ENCODE measurements around the gene ADAMTSL1.

Gene ADAMTSL1

GRCh38 chr9:18575686-18576085 lies 101.7 kb downstream of the ADAMTSL1 start:
- TF ChIP-seq CTCF (conservative IDR thresholded peaks at IDR 0.05; ENCODE audit: low read depth, low read length), result no peak
- no peak for DNase-seq (ENCODE audit: low read depth)
- no peak overlapping the region for H3K4me3 ChIP-seq (ENCODE audit: low read depth, low read length)

GRCh38 chr9:18579536-18579935 lies 105.6 kb downstream of the ADAMTSL1 start:
- no peak overlapping the region for H3K4me3 ChIP-seq (ENCODE audit: low read depth, low read length)
- DNase-seq (ENCODE audit: low read depth), result no peak
- no peak for TF ChIP-seq CTCF (conservative IDR thresholded peaks at IDR 0.05; ENCODE audit: low read depth, low read length)

DNA sequence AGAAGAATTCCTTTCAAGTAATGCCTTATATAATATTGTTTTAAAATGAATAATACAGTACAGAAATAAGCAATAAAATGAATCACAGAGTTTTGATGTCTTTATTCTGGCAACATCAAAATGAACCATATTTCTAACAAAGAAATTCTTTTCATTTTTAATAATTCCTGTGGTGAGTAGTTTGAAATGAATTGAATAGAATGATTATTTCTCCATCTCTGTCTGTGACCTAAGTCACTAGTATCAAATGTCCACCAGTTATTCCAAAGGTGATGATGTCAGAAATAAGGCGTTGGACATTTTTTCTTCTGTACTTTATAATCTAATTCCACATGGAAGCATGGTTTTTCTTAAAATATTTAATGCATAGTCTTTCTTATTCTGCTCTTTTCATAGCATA lies 106.2 kb downstream of the ADAMTSL1 start:
- TF ChIP-seq CTCF (conservative IDR thresholded peaks at IDR 0.05; ENCODE audit: low read depth, low read length), result no peak
- H3K4me3 ChIP-seq (ENCODE audit: low read depth, low read length), result no peak overlapping the region
- no peak for DNase-seq (ENCODE audit: low read depth)

GRCh38 chr9:18585996-18586395 lies 112.0 kb downstream of the ADAMTSL1 start:
- no peak for TF ChIP-seq CTCF (conservative IDR thresholded peaks at IDR 0.05; ENCODE audit: low read depth, low read length)
- no peak for DNase-seq (ENCODE audit: low read depth)
- no peak overlapping the region for H3K4me3 ChIP-seq (ENCODE audit: low read depth, low read length)

DNA sequence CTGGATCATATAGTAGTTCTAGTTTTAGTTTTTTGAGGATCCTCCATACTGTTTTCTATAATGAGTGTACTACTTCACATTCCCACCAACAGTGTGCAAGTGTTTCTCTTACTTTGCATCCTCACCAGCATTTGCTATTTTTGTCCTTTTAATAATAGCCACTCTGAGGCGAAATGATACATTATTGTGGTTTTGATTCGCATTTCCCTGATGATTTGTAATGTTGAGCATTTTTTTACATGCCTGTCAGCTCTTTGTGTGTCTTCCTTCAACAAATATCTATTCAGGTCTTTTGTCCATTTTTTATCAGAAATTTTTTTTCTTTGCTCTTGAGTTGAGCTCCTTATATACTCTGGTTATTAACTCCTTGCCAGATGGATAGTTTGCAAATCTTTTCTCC lies 114.0 kb downstream of the ADAMTSL1 start:
- TF ChIP-seq CTCF (conservative IDR thresholded peaks at IDR 0.05; ENCODE audit: low read depth, low read length), result no peak
- DNase-seq (ENCODE audit: low read depth), result peak; percentile 33
- no peak overlapping the region for H3K4me3 ChIP-seq (ENCODE audit: low read depth, low read length)

GRCh38 chr9:18591261-18591660 lies 117.3 kb downstream of the ADAMTSL1 start:
- DNase-seq (ENCODE audit: low read depth), result no peak
- no peak overlapping the region for H3K4me3 ChIP-seq (ENCODE audit: low read depth, low read length)
- no peak for TF ChIP-seq CTCF (conservative IDR thresholded peaks at IDR 0.05; ENCODE audit: low read depth, low read length)

- no peak overlapping the region for H3K4me3 ChIP-seq (ENCODE audit: low read depth, low read length)
- DNase-seq (ENCODE audit: low read depth), result no peak
- TF ChIP-seq CTCF (conservative IDR thresholded peaks at IDR 0.05; ENCODE audit: low read depth, low read length), result no peak
Observed at GRCh38 chr9:18594837-18595236, 120.9 kb downstream of the ADAMTSL1 start.
